ENCODE data around the gene EYS.
"Not testable (repeated sequence)": the region's sequence is repeated elsewhere in the genome, so short reads cannot be mapped to it uniquely, and the experiment has no call there.

Gene EYS

GRCh38 chr6:63800386-63800785 is 1906.6 kb downstream of the EYS start:
- DNase-seq = not testable (repeated sequence)

DNA sequence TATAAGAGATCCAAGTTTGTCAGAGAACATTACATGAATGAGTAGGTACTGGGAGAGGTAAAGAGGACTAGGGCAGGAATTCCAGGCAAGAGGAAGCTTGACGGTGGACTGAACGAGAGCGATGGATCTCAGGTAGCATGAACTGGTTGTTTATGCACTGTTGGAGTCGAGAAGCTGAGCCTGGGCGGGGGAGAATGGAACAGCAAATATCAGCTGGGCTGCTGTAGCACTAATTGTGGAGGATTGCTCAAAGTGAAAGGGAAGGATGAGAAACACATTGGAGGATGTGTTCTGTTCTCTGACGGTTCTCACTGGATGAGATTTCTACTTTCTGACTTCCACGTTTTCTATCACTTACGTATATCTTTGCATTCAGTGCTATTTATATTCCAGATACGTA is 1907.2 kb downstream of the EYS start:
- no peak for DNase-seq

DNA sequence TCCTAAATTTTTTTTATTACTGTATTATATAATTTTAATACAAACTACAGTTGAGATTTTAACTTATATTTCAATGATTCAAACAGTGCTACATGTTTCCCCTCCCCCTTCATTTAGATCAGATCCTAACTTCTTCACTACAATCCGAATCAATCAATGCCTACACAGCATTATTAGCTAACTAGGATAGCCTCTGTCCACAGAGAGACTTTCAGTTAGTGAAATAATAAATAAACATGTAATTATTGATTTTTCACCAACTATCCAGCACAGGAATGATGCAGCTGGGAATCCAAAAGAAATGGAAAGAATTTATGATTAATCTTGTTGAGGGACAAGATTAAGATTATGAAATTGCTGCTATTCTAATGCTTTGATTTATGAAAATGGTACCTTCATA is 1907.7 kb downstream of the EYS start:
- DNase-seq = no peak

GRCh38 chr6:63798378-63798777 is 1908.6 kb downstream of the EYS start:
- no peak for DNase-seq

- no peak for DNase-seq
Measured at GRCh38 chr6:63797721-63798120, 1909.3 kb downstream of the EYS start.

DNA sequence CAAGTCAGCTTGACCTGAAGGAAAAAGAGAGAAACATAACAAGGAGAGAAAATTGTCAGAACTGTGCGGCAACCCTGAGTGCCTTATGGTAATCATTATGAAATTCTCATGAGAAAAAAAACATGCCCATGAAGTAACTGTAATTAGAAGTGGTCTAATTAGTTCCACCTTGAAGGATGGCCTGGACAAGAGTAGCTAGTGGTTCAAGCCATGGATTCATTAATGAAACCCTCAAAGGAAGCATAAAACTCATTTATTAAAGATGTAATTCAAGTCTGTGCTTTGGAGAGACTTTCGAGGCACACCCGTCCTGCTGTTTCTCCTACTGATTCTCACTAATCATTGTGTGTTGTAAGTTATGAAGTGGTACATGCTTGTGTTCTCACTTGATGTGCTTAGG is 1911.2 kb downstream of the EYS start:
- no peak for DNase-seq

GRCh38 chr6:63795006-63795405 is 1912.0 kb downstream of the EYS start:
- no peak for DNase-seq

- no peak for DNase-seq
Measured at GRCh38 chr6:63793465-63794137, 1913.4 kb downstream of the EYS start.

GRCh38 chr6:63792736-63793464 is 1914.1 kb downstream of the EYS start:
- DNase-seq = no peak

GRCh38 chr6:63790334-63790733 is 1916.7 kb downstream of the EYS start:
- DNase-seq = no peak

DNA sequence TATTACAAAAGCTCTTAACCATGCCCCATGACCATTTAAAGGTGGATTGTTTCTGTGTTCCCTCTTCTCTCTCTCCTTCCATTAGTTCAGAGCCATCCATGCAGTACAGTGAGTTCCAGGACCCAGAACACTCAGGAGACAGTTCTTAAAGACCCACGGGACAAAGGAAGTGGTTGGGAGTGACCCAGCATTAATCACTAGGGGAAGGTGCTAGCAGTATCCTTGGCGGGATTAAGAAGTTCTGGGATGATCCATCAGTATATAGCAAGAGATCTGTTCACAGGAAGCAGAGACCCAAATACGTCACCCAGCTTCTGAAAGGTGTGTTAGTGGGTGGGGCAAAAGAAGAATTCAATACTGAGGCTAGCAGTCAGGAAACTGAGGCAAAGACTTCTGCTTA is 1917.3 kb downstream of the EYS start:
- no peak for DNase-seq

- no peak for DNase-seq
Measured at GRCh38 chr6:63788569-63788968, 1918.5 kb downstream of the EYS start.

DNA sequence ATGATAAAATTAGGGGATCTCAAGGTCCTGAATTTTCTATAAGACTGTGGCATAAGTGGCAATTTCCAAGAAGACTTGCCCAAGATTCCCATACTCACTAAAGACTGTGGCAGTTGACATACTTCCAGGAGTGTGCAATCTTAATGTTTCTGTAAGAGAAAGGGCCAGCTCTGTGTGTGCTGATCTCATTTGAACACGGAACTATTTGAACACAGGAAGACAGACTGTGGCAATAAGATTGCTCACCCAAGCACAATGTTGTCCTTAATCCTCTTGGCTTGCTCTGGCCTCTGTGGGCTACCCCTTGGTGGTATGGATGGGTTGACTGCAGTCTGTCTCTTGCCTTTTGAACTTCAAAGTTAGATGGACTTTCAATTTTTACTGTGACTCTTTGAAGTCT is 1920.0 kb downstream of the EYS start:
- DNase-seq = no peak

DNA sequence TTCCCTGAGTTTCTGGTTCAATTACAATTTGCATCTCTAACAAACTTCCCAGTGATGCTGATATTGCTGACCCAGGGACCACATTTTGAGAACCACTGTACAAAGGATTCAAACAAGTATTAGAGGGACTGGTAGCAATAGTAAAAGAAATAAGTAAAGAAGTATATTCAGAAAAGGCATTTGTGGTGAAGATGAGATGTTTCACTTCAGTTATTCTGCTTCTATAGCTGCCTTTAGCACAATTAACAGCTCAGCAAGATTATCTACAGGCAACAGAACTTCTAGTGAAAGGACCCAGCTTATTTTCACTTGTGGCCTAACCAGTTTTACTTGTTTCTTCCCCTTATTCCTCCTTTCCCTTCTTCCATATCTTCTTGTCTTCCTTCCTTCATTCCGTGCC is 1922.0 kb downstream of the EYS start:
- DNase-seq = no peak

- DNase-seq = no peak
Measured at GRCh38 chr6:63783096-63783495, 1923.9 kb downstream of the EYS start.

GRCh38 chr6:63774961-63775360 is 1932.1 kb downstream of the EYS start:
- no peak for DNase-seq

DNA sequence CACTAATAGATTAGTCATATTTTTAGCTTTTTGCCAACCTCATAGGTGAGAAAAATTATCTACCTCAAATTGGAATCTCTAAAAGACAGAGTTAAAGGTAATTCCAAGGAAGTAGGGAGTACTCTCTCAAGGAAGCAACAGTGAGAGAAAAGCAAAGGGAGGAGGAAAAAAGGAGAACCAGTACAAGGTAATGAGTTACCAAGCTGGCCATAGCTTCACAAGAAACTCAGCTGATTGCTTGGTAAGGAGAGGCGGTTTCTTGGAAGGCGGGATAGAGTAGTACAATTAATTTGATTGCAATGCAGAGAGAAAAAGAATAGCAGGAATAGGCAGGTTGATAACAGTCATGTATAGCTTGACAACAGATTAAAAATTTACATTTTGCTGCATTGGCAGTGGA is 1933.8 kb downstream of the EYS start:
- DNase-seq = no peak

DNA sequence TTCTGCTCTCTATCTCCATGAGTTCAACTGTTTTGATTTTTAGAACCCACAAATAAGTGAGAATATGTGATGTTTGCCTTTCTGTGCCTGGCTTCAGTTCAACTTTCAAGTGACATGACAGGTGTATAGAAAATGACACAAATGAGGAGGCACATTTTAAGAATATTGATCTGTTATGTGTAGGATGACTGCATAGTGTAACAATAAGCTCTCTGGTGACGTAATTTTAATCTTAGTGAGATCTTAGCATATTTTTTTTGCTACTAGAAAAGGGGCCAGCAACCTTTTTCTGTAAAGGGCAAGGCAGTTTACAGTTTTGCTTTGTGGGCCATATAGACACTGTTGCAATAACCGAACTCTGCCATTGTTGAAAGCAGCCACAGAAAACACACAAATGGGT is 1941.2 kb downstream of the EYS start:
- DNase-seq = no peak

DNA sequence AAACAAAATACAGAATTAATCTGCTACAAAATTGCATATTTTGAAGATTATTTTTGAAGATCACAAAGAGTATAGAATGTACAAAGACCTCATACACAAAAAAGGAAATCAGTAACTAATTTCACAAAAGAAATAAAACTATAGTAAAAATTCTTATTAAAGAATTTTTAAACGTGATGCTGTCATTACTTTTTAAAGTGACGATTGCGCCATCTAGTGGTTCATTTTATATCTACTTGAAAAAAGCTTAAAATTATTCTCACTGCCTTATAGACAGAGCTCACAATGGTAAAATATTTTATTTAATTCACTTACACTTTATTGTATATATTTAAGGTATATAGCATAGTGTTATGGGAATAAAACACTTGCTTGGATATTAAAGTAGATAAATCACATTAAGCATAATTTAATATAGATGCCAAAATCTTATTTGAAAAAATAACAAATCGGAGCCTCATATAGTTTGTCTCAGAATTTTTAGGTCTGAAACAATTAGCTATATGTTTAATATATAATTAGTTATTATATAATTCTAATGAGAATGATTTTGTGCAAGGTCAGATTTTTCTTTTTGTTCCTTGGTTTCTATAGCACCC is 1942.6 kb downstream of the EYS start:
- no peak for DNase-seq

- no peak for DNase-seq
Measured at GRCh38 chr6:63760199-63760598, 1946.8 kb downstream of the EYS start.

DNA sequence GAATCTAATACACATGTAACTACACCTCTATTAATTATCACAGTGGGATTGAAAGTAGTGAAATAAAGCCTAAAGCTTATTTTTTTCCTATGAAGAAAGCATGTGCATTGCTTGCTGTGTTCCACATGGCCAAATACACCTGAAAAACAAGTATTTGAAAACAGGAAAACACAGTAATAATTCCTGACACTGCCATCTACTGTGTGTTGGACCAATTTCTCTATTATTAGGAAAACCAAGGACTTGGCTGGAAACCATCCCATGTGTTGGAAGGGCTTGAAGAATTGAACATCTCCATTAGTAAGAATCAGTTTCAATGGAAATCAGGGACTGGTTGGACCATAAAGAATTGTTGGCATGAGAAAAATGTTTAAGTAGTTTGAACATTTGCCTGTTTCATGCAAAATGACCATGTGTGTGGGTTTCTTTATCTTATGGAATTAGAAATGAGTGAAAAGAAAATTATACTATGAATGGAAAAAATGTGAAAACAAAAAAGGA is 1947.4 kb downstream of the EYS start:
- no peak for DNase-seq

GRCh38 chr6:63757826-63758225 is 1949.2 kb downstream of the EYS start:
- no peak for DNase-seq

DNA sequence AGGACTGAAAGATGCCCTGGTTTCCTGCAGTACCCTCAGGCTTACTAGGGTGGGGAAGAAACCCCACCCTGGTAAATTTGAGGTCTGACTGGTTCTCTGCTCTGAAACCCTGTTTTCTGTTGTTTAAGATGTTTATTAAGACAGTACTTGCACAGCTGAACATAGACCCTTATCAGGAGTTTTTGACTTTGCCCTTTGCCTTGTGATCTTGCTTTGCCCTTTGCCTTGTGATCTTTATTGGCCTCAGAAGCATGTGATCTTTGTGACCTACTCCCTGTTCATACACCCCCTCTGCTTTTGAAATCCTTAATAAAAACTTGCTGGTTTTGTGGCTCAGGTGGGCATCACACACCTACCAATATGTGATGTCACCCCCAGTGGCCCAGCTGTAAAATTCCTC is 1949.8 kb downstream of the EYS start:
- DNase-seq = not testable (repeated sequence)

DNA sequence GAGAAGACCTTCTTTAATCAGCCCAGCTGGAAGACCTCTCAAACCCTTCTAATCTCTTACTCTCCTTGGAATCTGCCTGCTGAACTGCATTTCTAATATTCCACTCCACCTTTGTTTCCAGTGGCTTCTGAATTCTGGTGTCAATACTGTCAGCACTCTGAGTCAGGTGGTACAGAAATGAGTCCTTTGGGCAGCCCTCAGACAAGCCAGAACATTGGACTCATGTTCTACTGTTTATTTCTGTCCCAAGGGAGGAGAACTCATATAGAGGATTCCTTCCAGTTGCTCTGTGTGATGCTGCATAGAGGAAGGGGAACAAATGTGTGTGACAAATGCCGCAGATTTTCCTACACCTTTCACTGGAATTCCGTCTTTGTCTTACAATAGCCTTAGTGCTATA is 1956.6 kb downstream of the EYS start:
- no peak for DNase-seq
